PC-9 (cell line): ENCODE measurements around the gene AOPEP.

Experiments used
- EZH2 ChIP-seq: fragments of 200-600 bp; sonication (generic); IDR thresholded peaks from 2 replicates; pipeline ENCODE4 v1.8.0; 2017; ENCODE audit warnings: antibody characterized with exemption, low read depth
- TF ChIP-seq, protein P1 (sequence below): fragments of 200-600 bp; sonication (generic); conservative IDR thresholded peaks from 2 replicates; pipeline ENCODE4 v1.6.1; 2017; ENCODE audit warnings: mixed run types, antibody characterized with exemption, mild to moderate bottlenecking, moderate library complexity

DNA sequence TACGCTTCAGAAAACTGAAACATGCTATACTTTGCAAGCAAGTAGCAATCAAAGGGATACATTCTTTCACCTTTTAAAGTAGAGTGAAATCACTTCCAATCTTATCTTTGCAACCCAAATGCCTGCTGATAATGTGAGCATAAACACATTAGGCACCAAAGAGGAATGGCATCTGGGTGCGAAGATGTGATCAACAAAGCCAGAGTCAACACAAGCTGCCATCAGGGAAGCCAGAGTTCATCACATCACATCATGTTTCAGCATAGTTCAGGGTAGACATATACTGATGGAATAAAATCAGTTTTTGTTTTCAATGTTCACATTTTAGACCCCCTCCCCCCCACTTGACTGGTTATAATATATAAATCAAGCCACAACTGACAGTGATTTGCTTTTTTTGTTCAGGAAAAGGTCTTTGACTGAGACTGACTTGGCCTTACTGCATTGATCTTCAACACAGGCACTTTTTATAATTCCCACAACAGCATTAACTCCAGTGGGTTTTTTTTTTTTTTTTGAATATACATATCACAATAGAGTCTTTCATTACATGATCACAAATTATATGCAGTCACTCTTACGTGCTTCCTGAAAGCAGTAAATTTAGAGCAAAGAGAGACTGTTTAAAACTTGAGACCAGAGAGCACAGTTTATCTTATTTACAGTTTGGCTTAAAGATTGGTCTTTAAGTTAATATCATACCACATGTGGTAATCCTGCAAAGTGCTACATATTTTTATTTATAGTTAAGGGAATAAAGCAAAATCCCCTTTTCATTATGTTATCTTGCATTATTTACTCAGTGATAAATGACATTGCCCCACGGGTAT lies 20.3 kb downstream of the AOPEP start:
- TF ChIP-seq, protein P1, sequence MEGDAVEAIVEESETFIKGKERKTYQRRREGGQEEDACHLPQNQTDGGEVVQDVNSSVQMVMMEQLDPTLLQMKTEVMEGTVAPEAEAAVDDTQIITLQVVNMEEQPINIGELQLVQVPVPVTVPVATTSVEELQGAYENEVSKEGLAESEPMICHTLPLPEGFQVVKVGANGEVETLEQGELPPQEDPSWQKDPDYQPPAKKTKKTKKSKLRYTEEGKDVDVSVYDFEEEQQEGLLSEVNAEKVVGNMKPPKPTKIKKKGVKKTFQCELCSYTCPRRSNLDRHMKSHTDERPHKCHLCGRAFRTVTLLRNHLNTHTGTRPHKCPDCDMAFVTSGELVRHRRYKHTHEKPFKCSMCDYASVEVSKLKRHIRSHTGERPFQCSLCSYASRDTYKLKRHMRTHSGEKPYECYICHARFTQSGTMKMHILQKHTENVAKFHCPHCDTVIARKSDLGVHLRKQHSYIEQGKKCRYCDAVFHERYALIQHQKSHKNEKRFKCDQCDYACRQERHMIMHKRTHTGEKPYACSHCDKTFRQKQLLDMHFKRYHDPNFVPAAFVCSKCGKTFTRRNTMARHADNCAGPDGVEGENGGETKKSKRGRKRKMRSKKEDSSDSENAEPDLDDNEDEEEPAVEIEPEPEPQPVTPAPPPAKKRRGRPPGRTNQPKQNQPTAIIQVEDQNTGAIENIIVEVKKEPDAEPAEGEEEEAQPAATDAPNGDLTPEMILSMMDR = no peak
- no peak for TF ChIP-seq EZH2
